GM21360 (cell line): ENCODE data around the gene CAPN10.
"Not testable (repeated sequence)": the region's sequence is repeated elsewhere in the genome, so short reads cannot be mapped to it uniquely, and the experiment has no call there.

Source experiments
- ATAC-seq: cut with Tn5 transposase; IDR thresholded peaks from one replicate; pipeline ENCODE4 v1.9.1; 2021; ENCODE audit warnings: mild to moderate bottlenecking, moderate library complexity; ENCODE audit not compliant: unreplicated experiment

Gene CAPN10

DNA sequence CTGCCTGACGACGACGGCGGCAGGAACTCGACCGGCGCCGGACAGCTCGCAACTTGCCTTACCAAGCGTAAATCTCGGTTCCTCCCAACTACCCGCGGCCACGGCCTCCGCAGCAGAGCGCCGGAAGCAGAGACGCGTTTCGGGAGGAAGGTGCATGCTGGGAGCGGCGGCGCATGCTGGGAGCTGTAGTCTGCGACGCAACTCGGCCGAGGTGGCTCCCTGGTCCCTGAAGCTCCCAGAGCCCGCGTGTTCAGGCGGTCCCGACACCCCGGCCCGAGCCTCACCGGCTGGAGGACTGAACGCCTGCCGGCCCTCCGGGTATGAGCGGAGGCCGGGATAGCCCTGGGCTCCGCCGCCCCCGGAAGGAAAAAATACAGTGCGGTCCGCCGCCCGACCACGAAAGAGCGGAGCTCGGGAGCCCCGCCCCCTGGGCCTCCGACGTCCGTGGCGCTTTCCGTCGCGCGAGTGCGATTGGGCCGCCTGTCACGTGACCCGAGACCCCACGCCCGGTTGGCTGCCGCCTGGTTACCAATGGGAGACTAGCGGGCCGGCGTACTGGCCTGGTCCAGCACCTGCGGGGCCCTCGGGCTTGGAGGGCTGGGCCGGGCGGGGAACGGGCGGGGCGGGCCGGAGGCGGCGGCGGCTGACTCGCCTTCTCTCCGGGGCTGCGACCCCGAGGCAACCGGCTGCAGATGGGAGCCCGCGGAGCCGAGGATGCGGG, at the start of gene CAPN10:
Gene CAPN10, plus strand, starts transcription at position 537 of the 721 bp plus-strand sequence. Its CDS starts 178 bp downstream, at position 715.
- peak; percentile 53 for ATAC-seq

DNA sequence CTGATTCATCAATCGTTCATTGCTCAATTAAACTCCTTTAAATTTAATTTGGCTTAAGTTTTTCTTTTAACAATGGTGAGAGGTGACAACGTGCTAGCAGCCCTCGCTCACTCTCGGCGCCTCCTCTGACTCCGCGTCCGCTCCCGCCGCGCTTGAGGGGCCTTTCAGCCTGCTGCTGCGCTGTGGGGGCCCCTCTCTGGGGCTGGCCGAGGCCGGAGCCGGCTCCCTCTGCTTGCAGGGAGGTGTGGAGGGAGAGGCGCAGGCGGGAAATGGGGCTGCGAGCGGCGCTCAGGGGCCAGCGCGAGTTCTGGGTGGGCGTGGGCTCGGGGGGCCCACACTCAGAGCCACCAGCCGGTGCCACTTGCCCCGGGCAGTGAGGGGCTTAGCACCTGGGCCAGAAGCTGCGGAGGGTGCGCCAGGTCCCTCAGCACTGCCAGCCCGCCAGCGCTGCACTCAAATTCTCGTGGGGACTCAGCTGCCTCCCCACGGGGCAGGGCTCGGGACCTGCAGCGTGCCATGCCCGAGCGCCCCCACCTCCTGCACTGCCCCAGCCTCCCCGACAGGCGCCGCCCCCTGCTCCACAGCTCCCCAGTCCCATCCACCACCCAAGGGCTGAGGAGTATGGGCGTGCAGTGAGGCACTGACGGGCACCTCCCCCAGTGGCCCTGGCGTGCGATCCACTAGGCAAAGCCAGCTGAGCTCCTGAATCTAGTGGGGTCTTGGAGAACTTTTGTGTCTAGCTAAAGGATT, 48.3 kb upstream of the CAPN10 start:
- ATAC-seq = no peak

DNA sequence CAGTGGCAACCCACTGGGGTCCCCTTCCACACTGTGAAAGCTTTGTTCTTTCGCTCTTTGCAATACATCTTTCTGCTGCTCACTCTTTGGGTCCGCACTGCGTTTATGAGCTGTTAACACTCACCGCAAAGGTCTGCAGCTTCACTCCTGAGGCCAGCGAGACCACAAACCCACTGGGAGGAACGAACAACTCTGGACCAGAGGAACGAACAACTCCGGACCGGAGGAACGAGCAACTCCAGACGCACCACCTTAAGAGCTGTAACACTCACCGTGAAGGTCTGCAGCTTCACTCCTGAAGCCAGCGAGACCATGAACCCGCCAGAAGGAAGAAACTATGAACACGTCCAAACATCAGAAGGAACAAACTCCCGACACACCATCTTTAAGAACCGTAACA, 47.4 kb upstream of the CAPN10 start:
- not testable (repeated sequence) for ATAC-seq

DNA sequence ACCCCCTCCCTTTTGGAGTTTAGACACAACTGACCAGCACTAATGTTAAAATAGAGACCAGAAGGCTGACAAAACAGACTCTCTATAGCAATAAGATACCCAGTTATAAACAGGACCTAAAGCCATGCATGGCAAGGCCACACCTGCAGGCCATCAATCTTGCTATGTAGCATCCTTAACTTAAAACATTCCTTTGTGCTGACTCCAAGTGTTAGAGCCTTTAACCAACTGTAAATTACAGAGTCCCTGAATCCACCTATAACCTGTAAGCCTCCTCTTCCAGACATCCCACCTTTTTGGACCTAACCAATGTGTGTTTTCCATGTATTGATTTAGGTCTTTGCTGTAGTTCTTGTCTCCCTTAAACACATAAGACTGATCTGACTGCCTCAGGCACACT, 46.6 kb upstream of the CAPN10 start:
- no peak for ATAC-seq

GRCh38 chr2:240551288-240551687, 35.2 kb upstream of the CAPN10 start:
- ATAC-seq = no peak

- no peak for ATAC-seq
Measured at GRCh38 chr2:240551811-240552210, 34.7 kb upstream of the CAPN10 start.

GRCh38 chr2:240553956-240554480, 32.5 kb upstream of the CAPN10 start:
- ATAC-seq = no peak

- ATAC-seq = no peak
Measured at GRCh38 chr2:240554767-240555493, 31.6 kb upstream of the CAPN10 start.

GRCh38 chr2:240555541-240556250, 30.8 kb upstream of the CAPN10 start:
- no peak for ATAC-seq

DNA sequence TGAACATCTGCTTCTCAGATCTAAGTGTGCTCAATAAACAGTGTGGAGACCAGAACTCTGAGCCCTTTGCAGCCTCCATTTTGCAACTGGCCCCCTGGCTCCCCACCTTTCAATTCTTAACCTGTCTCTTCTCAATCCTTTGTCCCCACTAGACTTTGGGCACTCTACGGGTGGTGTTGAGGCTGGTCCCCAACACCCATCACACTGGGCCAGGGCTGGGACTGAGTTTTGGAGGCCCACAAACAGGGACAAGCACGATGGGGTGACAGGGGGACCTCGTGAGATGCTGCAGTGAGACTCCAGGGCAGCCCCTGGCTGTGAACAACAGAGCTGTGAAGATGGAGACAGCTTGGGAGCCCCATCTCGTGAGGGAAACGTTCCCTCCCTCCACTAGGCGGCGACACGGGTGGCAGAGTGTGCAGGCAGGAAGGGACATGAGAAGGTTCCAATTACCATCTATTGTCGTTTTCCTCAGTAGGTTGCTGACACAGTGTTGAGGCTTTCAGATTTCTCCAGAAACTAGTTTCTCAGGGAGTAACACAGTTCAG, 29.9 kb upstream of the CAPN10 start:
- no peak for ATAC-seq

- no peak for ATAC-seq
Measured at GRCh38 chr2:240557101-240557751, 29.3 kb upstream of the CAPN10 start.

DNA sequence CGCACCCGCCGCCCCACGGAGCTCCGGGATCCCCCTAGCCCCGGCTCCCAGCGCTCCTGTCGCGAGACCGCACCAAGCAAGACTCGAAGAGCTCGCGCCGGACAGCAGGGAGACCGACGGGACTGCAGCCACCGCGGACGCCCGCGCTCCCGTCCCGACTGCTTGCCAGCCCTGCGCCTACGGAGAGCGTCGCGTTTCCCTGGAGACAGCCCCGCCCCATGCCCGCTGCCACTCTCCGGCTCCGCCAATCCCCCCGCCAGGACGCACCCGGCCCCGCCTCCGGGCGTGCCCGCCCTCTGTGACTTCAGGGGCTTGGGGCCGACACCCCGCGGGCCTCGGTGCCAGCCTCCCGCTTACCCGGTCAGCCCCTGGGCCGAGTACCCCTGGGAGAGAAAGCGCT, 28.7 kb upstream of the CAPN10 start, which contains the start of gene ANKMY1:
Gene ANKMY1, minus strand, starts transcription at position 181 of the 400 bp plus-strand sequence. CDS start 653 bp downstream, outside the sequence.
- ATAC-seq = no peak

DNA sequence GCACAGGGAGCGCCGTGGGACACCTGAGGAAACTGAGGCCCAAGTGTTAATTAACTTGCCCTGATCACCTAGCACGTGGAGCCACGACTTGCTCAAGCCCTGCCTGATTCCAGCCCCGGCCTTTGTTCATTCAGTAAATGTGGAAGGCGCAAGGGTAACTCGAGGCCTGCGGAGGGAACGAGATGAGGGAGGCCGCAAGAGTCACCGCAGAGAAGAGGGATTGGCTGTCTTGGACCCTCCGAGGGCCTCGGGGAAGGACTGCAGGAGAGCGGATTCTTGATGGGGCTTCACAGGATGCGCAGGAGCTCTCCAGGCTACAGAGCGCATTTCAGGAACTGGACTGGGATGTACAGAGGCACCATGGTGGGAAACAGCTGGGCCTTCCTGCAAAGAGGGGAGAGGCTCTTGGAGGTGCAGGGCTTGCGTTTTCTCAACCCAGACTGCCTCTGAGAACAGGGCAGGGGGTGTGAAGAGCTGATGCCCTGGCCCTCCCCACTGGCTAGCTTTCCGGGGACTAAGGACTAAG, 28.2 kb upstream of the CAPN10 start:
- no peak for ATAC-seq

DNA sequence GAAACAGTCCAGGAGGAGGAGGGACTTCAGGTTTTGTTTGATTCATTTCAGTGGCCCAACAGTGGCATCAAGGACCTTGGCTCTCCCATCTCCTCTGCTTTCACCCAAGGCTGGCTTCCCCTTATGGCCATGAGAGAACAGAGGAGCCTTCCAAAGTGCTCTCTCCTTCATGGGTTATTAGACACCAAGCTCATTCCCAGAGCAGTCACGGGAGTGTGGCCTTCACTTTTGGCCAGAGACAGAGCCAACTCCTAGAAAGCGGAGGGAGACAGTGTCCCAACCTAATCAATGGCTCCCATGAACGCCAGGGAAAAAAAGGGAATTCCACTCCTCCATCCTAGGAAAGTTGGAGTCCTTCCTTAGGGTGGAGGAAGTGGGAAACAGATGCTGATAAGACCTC, 27.2 kb upstream of the CAPN10 start:
- no peak for ATAC-seq

DNA sequence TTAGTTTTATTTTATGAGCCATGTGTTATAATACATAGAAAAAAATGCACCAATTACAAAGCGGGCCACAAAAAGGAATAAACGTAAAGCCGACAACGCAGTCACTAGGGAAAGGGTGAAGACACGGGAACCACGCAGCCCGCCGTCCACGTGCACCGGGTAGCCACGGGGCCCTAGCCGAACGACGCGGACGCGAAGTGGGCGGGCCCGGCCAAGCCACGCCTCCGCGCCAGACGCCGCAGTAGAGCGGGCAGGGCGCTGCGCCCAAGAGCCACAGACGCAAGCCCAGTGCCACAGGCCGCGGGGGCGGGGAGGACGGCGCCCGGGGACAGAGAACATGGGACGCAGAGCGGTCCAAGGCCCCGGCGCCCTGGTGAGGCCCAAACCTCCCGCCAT, 26.5 kb upstream of the CAPN10 start, which contains the start of gene DUSP28:
Gene DUSP28, plus strand, starts transcription at position 274 of the 396 bp plus-strand sequence. CDS start 328 bp downstream, outside the sequence.
- ATAC-seq = peak; percentile 53

GRCh38 chr2:240560480-240561324, 25.8 kb upstream of the CAPN10 start:
- ATAC-seq = peak; percentile 56

GRCh38 chr2:240561325-240561971, 25.1 kb upstream of the CAPN10 start:
- ATAC-seq = peak; percentile 1

- ATAC-seq = not testable (repeated sequence)
Measured at GRCh38 chr2:240563231-240563630, 23.3 kb upstream of the CAPN10 start.
